Tibial nerve (tissue), 3 donors: ENCODE data around the gene SLC12A7.

Experiments used
- POLR2A ChIP-seq, 2 donors: fragments of 450-650 bp; IDR thresholded peaks; one replicate each; pipeline ENCODE4 v1.6.1; 2017; ENCODE audit warnings: antibody characterized with exemption in 2 of 2, mild to moderate bottlenecking in 2 of 2, moderate library complexity in 2 of 2
- TF ChIP-seq, protein P1 (sequence below), 5 experiments: fragments of 200-600 bp in 3 of 5; fragments of 450-650 bp in 2 of 5; sonication (generic) in 3 of 5; IDR thresholded peaks; one replicate each; pipeline ENCODE4 v1.5.1; 2016 to 2019; ENCODE audit warnings: antibody characterized with exemption in 5 of 5, mild to moderate bottlenecking in 3 of 5, moderate library complexity in 2 of 5

GRCh38 chr5:1042626-1043025 lies 69.2 kb downstream of the SLC12A7 start:
- TF ChIP-seq, protein P1, sequence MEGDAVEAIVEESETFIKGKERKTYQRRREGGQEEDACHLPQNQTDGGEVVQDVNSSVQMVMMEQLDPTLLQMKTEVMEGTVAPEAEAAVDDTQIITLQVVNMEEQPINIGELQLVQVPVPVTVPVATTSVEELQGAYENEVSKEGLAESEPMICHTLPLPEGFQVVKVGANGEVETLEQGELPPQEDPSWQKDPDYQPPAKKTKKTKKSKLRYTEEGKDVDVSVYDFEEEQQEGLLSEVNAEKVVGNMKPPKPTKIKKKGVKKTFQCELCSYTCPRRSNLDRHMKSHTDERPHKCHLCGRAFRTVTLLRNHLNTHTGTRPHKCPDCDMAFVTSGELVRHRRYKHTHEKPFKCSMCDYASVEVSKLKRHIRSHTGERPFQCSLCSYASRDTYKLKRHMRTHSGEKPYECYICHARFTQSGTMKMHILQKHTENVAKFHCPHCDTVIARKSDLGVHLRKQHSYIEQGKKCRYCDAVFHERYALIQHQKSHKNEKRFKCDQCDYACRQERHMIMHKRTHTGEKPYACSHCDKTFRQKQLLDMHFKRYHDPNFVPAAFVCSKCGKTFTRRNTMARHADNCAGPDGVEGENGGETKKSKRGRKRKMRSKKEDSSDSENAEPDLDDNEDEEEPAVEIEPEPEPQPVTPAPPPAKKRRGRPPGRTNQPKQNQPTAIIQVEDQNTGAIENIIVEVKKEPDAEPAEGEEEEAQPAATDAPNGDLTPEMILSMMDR (IDR thresholded peaks at IDR 0.05), result no peak
- no peak for TF ChIP-seq POLR2A (IDR thresholded peaks at IDR 0.05)
